Right lobe of liver (tissue), 4 donors: Measurements from ENCODE around the gene FOXQ1.

Experiments
- CTCF ChIP-seq, 4 donors: fragments of 200-600 bp in 3 of 4; fragments of 450-650 bp in 1 of 4; IDR thresholded peaks; one replicate each; pipeline versions ENCODE4 v1.5.1 to v1.8.0; 2016 to 2022; ENCODE audit warnings: antibody characterized with exemption in 4 of 4, mild to moderate bottlenecking in 2 of 4
- POLR2A ChIP-seq: fragments of 450-650 bp; IDR thresholded peaks from one replicate; pipeline ENCODE4 v1.6.1; 2017; ENCODE audit warnings: antibody characterized with exemption, mild to moderate bottlenecking
- donor health status: DM: no; HTN: no; CAD: no.
- donor health status: DM: no; HTN: no; CAD: no.
- donor health status: DM: no; HTN: yes; CAD: no.

GRCh38 chr6:1318036-1318435, 6.1 kb downstream of the FOXQ1 start:
- no peak for TF ChIP-seq CTCF (IDR thresholded peaks at IDR 0.05)
- no peak for TF ChIP-seq POLR2A
